Thyroid gland (tissue), 4 donors: Measurements from ENCODE around the gene ARTN. TPM values are rescaled to one million over a fixed set of nuclear protein-coding genes. Genes with fewer than 3 reads are reported as not detected.

Experiments used
- DNase-seq, 2 donors: peaks; one replicate each; pipeline ENCODE4 v3.0.0-alpha.2; 2019
- H3K27ac ChIP-seq, 3 donors: fragments of 200-600 bp; sonication (generic); 1 replicate in 2 of 3; 2 replicates in 1 of 3; pipeline ENCODE4 v1.5.1; 2016 to 2019; ENCODE audit warnings: mild to moderate bottlenecking in 1 of 3, moderate library complexity in 1 of 3
- H3K27me3 ChIP-seq: fragments of 200-600 bp; sonication (generic); one replicate; pipeline ENCODE4 v1.5.1; 2019
- H3K36me3 ChIP-seq, 2 donors: fragments of 200-600 bp; sonication (generic); one replicate each; pipeline ENCODE4 v1.5.1; 2016 to 2019
- H3K4me1 ChIP-seq, 2 donors: fragments of 200-600 bp; sonication (generic); one replicate each; pipeline ENCODE4 v1.5.1; 2017 to 2019
- H3K4me3 ChIP-seq, 3 donors: fragments of 200-600 bp; sonication (generic); replicated peaks in 1 of 3; 1 replicate in 2 of 3; 2 replicates in 1 of 3; pipeline ENCODE4 v1.5.1; 2016; ENCODE audit warnings: mild to moderate bottlenecking in 1 of 3
- H3K9me3 ChIP-seq: fragments of 200-600 bp; sonication (generic); one replicate; pipeline ENCODE4 v1.5.1; 2017
- POLR2A ChIP-seq, 2 donors: fragments of 450-650 bp; IDR thresholded peaks; one replicate each; pipeline ENCODE4 v1.6.1; 2017; ENCODE audit warnings: antibody characterized with exemption in 2 of 2, mild to moderate bottlenecking in 2 of 2, moderate library complexity in 1 of 2
- WGBS, 2 donors: methylation state at CpG; one replicate each; pipeline ENCODE4 v1.1.5; 2017; 5-methylcytosine and 5-hydroxymethylcytosine counted together
- intact Hi-C: fragments of 100-400 bp; cut with DNase I; formaldehyde crosslinking; loops from one replicate; pipeline ENCODE4 v1.15.1; 2023
- total RNA-seq, 4 donors: library from RNA; depleted of rRNA; stranded (reverse); fragments of >200 nt; gene quantifications; one replicate each; pipeline ENCODE4 v1.2.3, GENCODE V29; 2016
- TF ChIP-seq, protein P1 (sequence below), 6 experiments: fragments of 200-600 bp in 3 of 6; fragments of 450-650 bp in 3 of 6; sonication (generic) in 3 of 6; IDR thresholded peaks; one replicate each; pipeline ENCODE4 v1.5.1; 2016 to 2019; ENCODE audit warnings: antibody characterized with exemption in 6 of 6, mild to moderate bottlenecking in 2 of 6, inconsistent platforms in 1 of 6, moderate library complexity in 1 of 6

ARTN gene
- total RNA-seq, 4 donors from 2014 or later: 0.40 to 2.0 (median 0.80) TPM

GRCh38 chr1:43969746-43970466 is 36.3 kb downstream of the ARTN start, which contains the start of gene DPH2:
Gene DPH2 (plus strand): TSS chr1:43970010. CDS start chr1:43970176, 166 bp downstream.
- Histone ChIP-seq H3K36me3 (peaks cover 0 to 4% of the 10 kb centered on the region in 2 donors), H3K27me3 (no peaks in the 10 kb centered on the region), H3K27ac (no peak within 1 kb of the TSS), H3K4me1 (peaks cover 12 to 17% of the 10 kb centered on the region in 2 donors), H3K4me3 (peak within 1 kb of the TSS; percentile 66 to 88 (median 79)), H3K9me3 (no peaks in the 10 kb centered on the region)
- intact Hi-C loops: no loop called here
- peak; percentile 99 for DNase-seq
- peak in 1 of 2 donors; percentile 28 for TF ChIP-seq POLR2A (IDR thresholded peaks at IDR 0.05)
- TF ChIP-seq, protein P1, sequence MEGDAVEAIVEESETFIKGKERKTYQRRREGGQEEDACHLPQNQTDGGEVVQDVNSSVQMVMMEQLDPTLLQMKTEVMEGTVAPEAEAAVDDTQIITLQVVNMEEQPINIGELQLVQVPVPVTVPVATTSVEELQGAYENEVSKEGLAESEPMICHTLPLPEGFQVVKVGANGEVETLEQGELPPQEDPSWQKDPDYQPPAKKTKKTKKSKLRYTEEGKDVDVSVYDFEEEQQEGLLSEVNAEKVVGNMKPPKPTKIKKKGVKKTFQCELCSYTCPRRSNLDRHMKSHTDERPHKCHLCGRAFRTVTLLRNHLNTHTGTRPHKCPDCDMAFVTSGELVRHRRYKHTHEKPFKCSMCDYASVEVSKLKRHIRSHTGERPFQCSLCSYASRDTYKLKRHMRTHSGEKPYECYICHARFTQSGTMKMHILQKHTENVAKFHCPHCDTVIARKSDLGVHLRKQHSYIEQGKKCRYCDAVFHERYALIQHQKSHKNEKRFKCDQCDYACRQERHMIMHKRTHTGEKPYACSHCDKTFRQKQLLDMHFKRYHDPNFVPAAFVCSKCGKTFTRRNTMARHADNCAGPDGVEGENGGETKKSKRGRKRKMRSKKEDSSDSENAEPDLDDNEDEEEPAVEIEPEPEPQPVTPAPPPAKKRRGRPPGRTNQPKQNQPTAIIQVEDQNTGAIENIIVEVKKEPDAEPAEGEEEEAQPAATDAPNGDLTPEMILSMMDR (IDR thresholded peaks at IDR 0.05): peak in 2 of 6 experiments; percentile 14 to 43
- WGBS, 2 donors: 2% methylated on average over 42 of the region's 47 CpGs

GRCh38 chr1:43970502-43970901 is 36.9 kb downstream of the ARTN start:
- peaks cover 14 to 19% of the 10 kb centered on the region in 2 donors for H3K4me1 ChIP-seq
- H3K4me3 ChIP-seq: peak overlapping the region; percentile 66 to 88 (median 79)
- WGBS, 2 donors: 54 to 57% methylated on average over 5 of the region's 5 CpGs
- no peaks in the 10 kb centered on the region for H3K9me3 ChIP-seq
- intact Hi-C loops: no loop called here
- peaks cover 0 to 4% of the 10 kb centered on the region in 2 donors for H3K36me3 ChIP-seq
- no peak for TF ChIP-seq POLR2A (IDR thresholded peaks at IDR 0.05)
- TF ChIP-seq, protein P1 (IDR thresholded peaks at IDR 0.05): no peak
- H3K27ac ChIP-seq: no peak overlapping the region
- DNase-seq: no peak
- H3K27me3 ChIP-seq: no peaks in the 10 kb centered on the region

GRCh38 chr1:43970911-43971310 is 37.3 kb downstream of the ARTN start:
- no peak overlapping the region for H3K4me3 ChIP-seq
- H3K36me3 ChIP-seq: peaks cover 0 to 4% of the 10 kb centered on the region in 2 donors
- intact Hi-C loops: no loop called here
- H3K27me3 ChIP-seq: no peaks in the 10 kb centered on the region
- peaks cover 18 to 23% of the 10 kb centered on the region in 2 donors for H3K4me1 ChIP-seq
- no peak for DNase-seq
- no peak for TF ChIP-seq POLR2A (IDR thresholded peaks at IDR 0.05)
- TF ChIP-seq, protein P1 (IDR thresholded peaks at IDR 0.05): no peak
- no peak overlapping the region for H3K27ac ChIP-seq
- H3K9me3 ChIP-seq: no peaks in the 10 kb centered on the region
- 92 to 95% methylated on average over 9 of the region's 9 CpGs for WGBS, 2 donors

- Histone ChIP-seq H3K27ac (no peak overlapping the region), H3K4me3 (no peak overlapping the region), H3K27me3 (no peaks in the 10 kb centered on the region), H3K36me3 (peaks cover 2 to 4% of the 10 kb centered on the region in 2 donors), H3K4me1 (peaks cover 23 to 28% of the 10 kb centered on the region in 2 donors), H3K9me3 (no peaks in the 10 kb centered on the region)
- 96 to 99% methylated on average over 7 to 17 of the region's 17 CpGs for WGBS, 2 donors
- intact Hi-C loops: no loop called here
- no peak for DNase-seq
- TF ChIP-seq, protein P1 (IDR thresholded peaks at IDR 0.05): no peak
- TF ChIP-seq POLR2A (IDR thresholded peaks at IDR 0.05): no peak
Measured at GRCh38 chr1:43971336-43971980, 37.9 kb downstream of the ARTN start.
